HG02884 (cell line): ENCODE measurements around the gene DHX40.
"Not testable (repeated sequence)": the region's sequence is repeated elsewhere in the genome, so short reads cannot be mapped to it uniquely, and the experiment has no call there.

Experiments used
- ATAC-seq: cut with Tn5 transposase; IDR thresholded peaks from one replicate; pipeline ENCODE4 v1.9.1; 2021; ENCODE audit warnings: mild to moderate bottlenecking, moderate library complexity; ENCODE audit not compliant: unreplicated experiment

The DHX40 gene

DNA sequence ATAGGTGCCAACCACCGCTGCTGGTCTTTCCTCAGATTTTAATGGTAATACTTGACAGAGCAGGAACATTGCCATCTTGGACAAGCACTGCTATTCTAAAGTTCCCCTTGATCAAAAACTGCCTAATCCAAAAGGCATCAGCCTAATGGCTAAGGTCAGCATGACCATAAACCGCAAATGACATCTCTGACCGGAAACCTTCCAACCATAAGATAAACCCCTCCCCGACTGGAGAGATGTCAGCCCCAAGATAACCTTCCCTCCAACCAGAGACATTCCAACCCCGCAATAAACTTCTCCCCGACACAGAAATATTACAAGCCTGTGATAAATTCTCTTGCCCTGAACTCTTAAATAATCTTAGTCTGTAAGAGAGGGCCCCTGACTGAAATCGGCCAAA lies 7.4 kb upstream of the DHX40 start:
- ATAC-seq, result no peak

DNA sequence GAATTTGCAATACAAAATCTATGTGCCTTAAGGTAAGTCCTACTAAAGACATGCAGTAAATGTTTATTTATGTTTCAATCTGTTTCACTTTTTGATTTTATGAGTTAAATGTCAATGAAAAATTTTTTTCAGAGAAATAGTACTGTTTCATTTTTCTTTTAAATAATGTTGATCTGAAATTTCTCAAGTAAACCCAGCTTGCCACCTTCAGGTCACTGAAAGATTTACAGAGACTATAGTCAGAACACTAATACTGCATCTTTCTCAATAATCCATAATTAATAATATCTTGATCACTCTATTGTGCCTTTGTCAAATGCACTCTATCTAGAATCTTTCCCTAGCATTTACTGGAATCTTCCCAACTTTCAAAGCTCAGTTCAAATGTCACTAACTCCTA lies 6.5 kb upstream of the DHX40 start:
- ATAC-seq, result no peak

DNA sequence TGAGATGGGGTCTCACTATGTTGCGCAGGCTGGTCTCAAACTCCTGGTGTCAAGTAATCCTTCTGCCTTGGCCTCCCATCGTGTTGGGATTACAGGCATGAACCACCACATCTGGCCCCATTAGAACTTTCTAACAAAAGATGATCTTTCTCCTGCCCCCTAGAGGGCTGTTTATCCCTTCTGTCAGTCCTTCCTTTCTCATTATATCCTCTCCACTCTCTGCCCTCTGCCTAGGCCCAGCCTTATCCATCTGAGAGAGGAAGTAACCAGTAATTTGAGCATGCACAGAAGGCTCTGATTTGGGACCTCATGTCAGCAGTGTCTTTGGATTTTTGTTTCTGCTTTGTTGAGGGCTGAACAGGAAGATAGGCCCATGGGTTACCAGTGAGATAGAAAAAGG lies 4.4 kb upstream of the DHX40 start:
- no peak for ATAC-seq

DNA sequence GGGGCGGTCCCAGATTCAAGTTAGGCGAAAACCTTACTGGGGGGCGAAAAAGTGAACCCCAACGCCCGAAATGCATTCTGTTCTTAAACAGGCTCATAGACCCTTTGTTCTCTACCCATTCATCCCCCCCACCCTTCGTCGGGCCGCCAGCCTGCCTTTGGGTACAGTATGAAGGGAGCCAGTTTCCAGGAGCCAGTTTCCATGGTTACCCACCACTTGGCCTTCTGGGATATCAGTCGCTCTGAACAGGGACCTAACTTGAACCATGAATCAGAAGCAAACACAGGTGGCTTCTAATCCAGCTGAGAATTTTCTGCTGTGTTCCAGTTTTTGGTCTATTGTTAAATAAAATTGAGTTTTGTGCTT lies 532 bp downstream of the DHX40 start:
- ATAC-seq, result peak; percentile 60

DNA sequence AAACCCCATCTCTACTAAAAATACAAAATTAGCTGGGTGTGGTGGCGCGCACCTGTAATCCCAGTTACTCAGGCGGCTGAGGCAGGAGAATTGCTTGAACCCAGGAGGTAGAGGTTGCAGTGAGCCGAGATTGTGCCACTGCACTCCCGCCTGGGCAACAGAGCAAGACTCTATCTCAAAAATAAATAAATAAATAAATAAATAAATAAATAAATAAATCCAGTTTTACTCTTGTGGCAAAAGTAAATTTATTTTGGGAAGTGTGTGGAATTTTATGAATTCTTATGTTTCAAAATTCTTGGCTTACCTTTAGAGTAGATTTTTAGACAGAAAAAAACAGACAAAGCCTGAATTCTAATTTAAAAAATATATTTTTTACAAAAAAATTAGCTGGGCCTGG lies 3.7 kb downstream of the DHX40 start:
- not testable (repeated sequence) for ATAC-seq

DNA sequence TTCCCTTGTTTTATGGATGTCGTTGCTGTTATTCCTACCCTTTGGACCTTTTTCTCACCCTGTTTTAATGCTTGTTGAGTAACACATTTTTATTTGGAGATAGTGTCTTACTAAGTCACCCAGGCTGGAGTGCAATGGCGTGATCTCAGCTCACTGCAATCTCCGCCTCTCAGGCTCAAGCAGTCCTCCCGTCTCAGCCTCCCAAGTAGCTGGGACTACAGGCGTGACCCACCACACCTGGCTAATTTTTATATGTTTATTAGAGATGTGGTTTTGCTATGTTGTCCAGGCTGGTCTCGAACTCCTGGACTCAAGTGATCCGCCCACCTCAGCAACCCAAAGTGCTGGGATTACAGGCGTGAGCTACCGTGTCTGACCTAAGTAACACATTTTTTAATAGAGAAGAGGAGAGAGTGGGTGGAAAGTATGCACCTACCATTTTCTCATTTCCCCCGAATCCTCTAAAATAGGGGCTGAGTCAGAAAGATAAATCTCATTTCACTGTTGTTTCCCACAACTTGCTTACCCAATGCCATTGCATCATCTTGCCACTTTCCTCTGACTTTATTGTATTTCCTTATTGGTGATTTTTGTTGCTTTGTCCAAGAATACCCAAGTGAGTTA lies 7.0 kb downstream of the DHX40 start:
- ATAC-seq, result no peak

DNA sequence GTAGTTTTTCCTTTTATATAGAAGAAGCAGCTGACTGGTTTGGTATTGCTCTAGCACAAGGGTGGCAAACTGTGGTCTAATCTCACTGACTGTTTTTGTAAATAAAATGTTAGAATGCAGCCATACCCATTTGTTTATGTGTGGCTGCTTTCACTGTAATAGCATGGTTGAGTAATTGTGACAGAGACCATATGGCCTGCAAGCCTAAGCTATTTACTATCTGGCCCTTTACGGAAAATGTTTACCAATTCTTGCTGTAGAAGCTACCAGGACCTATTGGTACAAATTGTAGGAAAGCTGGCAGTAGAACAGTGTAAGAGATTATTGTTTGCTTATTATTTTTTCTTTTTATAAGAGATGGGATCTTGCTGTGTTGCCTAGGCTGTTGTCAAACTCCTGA lies 18.8 kb downstream of the DHX40 start:
- not testable (repeated sequence) for ATAC-seq

DNA sequence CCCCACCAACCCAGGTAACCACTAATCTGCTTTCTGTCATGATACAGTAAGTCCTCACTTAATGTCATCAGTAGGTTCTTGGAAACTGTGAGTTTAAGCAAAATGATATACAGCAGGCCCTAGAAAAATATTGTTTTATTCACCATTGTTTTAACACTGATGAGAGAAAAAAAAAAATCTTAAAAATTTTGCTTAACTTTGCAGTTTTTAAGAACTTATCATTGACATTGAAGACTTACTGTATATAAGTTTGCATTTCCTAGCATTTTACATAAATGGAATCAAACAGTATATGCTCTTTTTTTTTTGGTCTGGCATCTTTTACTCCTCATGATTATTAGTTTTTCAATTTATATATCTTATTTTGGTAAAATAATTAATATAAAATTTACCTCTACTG lies 34.8 kb downstream of the DHX40 start:
- no peak for ATAC-seq

DNA sequence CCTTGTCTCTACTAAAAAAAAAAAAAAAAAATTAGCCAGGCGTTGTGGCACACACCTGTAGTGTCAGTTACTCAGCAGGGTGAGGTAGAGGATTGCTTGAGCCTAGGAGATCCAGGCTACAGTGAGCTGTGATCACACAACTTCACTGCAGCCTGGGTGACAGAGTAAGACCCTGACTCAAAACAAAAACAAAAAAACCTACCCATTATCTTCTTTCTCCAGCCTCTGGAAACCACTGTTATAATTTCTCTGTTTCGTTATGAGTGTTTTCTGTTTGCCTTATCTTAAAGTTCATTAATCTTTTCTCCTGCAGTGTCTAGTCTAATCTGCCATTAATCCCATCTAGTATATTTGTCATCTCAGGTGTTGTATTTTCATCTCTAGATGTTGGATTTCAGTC lies 35.7 kb downstream of the DHX40 start:
- ATAC-seq, result peak; percentile 63

DNA sequence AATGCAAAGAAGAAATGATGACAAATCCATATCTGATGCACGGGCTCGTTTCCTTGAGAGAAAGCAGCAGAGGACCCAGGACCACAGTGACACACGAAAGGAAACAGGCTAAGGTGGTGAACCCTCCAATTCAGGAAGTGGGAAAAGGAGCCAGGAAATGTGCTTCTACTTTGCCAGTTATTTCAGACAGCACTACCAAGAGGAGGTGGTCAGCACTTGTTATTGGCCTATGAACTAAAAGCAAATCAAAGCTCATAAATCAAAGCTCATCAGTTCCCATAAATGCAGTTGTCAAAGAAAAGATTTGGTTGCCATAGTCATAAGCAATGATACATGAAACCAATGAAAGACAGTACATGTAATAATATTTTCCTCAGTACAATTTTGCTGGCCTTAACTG lies 41.7 kb downstream of the DHX40 start:
- ATAC-seq, result no peak

DNA sequence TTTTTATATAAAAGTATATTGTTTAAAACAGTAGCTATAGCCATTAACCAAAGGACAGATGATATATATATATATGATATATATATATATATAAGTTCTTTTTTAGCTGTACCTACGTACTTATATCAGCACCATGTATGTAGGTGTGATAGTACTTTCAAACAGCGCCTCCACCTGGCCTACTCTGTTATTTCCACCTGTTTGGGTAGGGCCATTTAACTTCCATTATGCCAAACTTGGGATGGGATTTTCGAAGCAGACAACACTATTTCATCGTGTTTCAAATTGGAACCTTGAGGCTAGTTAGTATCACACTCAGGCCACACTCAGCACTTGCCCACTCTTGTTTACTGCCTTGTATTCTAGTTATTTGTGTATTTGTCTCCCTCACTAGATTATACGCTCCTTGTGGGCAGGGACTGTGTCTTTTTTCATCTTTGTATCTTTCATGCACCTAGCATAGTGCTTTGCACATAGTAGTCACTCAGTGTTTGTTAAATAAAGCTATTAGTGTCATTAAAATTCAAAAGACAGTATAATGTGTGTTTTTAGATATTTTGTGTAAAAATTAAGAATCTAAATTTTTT lies 42.5 kb downstream of the DHX40 start:
- no peak for ATAC-seq

DNA sequence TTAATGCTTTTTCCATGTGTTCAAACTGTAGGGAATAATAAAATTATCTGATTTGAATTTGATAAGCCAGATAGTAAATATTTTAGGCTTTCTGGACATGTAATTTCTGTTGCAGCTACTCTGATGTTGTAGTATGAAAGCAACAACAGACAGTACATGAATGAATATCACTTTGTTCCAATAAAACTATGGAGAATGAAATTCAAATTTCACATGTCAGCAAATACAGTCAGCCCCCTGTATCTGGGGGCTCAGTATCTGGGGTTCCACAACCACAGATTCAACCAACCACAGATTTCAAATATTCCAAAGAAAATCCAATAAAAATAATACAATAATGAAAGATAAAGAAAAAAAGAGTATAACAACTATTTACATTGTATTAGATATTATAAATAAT lies 46.1 kb downstream of the DHX40 start:
- no peak for ATAC-seq

DNA sequence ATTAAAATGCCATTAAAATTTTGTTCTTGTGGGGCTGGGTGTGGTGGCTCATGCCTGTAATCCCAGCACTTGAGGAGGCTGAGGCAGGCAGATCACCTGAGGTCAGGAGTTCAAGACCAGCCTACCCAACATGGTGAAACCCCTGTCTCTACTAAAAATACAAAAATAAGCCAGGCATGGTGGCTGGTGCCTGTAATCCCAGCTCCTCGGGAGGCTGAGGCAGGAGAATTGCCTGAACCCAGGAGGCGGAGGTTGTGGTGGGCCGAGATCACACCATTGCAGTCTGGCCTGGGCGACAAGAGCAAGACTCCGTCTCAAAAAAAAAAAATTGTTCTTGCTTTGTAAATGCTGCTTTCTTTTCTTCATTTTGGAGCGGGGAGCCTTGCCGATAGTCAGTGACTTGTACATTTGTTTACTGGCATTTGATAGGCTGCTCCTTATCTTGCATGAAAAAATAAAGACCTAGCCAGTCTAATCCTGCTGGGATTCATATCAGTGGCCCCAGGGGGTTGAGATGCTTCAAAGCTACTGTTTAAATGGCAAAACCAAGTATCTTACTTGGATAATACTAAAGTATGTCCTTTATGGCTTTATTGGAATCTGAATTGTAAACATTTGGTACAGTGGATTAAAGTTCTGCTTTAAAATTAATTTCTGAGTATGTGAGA lies 51.0 kb downstream of the DHX40 start:
- no peak for ATAC-seq

DNA sequence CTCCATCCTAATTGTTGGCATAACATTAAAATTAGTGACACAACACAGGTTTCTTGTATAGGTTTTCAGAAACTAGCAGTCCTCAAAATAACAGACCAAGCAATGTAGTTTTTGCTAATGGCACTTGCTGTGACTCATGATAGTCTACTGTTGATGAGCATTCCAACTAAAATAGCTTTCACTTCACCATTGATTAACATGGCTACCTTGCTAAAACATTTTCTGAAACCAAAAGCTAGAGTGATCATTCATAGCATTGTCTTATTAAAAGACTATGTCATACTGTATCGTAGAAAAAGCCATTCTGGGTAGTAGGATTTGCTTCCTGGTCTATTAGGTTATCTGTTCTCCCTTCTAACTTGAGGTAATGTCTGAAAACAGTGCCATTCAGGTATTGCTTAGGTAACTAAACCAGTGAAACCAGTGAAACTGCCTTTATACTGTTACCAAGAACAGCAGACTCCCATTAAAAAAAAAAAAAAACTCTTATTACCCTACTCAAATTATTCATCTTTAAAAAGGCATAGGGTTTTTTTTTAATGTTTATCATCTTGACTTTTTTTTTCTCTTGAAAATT lies 51.8 kb downstream of the DHX40 start:
- ATAC-seq, result no peak

DNA sequence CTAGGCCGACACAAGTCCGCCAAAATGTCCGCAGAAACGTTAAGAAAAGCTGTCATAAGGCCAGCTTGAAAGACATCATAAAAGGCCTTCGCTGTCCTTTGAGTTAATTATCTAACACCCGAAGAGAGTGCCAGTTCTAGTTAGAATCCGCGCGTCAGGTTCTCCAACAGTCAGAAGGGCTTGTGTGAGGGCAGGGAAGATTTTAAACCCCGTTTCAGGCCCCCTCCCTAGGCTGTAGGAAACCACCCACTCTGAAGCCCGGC lies 53.6 kb downstream of the DHX40 start:
- ATAC-seq, result no peak

DNA sequence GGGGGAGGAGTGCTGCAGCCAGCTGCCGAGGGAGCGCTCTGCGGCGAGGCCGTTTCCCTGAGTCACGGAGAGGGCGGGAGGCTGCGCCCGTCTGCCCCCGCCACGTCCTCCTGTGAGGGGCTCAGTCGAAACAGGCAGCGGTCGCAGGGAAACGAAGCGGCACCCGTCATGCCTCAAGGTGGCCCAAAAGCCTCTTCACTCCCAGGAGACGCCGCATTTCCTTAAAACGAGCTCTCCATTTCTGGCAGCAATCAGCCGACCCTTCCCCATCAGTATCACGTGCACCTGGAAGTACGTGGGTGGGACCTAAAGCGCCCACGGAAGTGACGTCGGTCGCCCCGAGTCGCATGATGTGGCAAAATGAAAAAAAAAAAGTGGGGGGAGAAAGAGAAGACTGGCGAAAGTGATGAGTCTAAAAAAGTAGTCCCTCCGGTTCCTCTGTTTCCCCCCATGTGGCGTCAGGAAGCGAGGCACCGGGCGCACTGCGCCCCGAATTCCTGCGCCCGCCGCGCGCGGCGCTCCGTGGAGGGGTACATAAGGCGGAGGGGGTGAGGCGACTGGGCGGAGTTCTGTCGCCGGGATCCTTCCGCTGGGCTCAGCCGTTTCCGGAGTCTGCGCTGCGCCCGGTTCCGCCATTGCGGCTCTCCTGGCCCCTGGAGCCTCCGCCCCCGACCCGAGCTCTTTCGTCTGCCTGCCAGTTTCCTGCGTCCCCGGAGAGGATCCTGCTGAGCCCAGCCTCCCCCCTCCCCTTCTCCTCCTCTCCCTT lies 54.1 kb downstream of the DHX40 start, which contains the start of gene CLTC:
Gene CLTC, plus strand, starts transcription at position 598 of the 766 bp plus-strand sequence. CDS start 237 bp downstream, outside the sequence.
- peak; percentile 72 for ATAC-seq

DNA sequence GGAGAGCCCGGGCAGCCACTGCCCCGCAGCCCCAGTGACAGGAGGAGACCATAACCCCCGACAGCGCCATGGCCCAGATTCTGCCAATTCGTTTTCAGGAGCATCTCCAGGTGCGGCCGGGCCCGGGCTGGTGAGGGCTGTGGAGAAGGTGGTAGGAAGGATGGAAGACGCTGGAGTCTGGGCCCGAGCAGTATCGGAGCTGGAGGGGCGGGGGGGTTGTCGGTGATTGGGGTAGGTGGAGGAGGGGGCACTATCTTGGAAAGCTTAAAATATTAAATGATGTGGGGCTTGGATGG lies 54.6 kb downstream of the DHX40 start:
- no peak for ATAC-seq

DNA sequence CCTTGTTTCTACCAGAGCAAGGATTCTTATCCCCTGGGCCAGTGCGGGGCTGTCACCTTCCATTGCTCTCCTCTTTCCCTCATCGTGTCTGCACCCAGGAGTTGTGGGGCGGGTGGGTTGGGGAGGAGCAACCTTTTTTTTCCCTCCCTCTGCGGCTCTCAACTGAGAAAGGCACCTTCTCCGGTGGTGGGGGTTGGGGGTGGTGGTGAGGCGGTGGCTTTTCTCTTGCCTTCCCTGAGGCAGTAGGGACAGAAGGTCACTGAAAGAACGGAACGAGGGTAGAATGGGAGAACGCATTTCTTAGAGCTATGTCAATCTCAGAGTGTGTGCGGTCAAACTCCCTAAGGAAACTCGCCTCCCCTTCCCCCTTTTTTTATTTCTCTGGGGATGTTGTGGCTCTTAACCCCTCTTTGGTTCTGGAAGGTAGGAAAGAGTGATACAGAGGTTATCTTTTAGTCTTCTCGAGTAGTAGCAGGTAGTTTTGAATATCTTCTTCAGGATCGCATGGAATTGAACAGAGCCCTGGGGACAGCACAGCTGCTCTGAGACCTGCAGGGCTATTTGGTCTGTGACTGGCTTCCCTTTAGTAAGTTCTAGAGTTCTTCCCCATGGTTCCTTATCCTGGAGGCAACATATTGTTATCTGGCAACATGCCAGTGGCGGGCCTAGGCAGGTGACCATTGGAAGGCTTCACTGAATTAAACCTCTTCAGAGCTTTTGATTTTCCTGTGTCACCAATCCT lies 55.3 kb downstream of the DHX40 start:
- no peak for ATAC-seq

DNA sequence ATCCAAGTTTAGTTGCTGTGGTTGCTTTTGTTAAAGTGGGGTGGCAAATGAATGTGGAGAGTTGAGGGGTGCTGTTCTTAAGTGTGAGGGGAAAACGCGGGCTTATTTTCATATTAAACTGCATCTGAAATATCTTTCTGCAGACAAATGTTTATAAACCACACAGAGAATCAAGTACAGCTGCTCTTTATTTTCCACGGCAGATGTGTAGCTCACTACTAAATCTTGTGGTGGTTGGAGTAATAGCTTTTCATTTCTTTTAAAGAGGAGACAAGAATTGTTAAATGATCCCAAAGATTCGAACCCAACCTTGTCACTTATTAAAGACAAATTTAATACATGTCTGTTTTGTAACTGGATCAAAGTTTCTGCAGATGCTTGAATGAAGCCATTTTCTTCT lies 56.4 kb downstream of the DHX40 start:
- no peak for ATAC-seq

DNA sequence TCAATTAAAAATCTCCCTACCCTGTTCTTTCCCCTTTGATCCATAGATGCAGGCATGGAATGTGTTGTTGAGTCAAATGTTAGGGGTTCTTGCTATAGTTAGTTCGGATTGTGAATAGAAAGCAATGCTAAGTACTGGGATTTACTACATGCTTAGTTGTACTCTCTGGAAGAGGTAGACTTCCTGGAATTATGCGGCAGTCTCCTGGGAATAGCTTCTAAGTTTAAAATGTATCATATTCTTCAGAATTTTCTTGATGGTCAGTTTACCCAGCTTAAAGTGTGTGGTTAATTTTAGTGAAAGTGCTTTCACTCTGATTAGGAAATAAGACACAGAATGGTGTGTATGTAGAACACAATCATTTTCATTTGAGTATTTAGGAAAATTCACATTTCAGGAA lies 57.7 kb downstream of the DHX40 start:
- no peak for ATAC-seq

DNA sequence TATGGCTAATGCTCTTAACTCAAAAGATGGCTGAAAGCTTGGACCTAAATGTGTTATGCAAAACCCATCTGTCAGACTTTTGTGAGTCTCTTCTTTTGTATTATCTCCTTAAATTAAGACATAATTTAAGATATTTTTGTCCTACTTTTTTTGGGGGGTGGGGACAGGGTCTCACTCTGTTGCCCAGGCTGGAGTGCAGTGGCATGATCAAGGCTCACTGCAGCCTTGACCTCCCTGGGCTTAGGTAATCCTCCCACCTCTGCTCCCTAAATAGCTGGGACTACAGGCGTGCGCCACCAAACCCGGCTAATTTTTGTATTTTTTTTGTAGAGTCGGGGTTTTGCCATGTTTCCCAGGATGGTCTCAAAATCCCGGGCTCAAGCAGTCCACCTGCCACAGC lies 61.3 kb downstream of the DHX40 start:
- ATAC-seq, result no peak
